K562 (cell line): ENCODE data around the gene VEGFA. TPM values are rescaled to one million over a fixed set of nuclear protein-coding genes. Genes with fewer than 3 reads are reported as not detected.

Experiments
- ATAC-seq: fragments of 200-7000 bp; cut with Tn5 transposase; 3 replicates; pipeline ENCODE4 v1.9.1; 2020; ENCODE audit warnings: moderate library complexity
- BruUV-seq: library from RNA; stranded (reverse); fragments of 400-500 nt; replicated peaks from 2 replicates; lab custom pipeline; 2021; lab: Mats Ljungman, UMichigan
- CTCF ChIA-PET: fragments of 300-600 bp; formaldehyde crosslinking; extraction: SDS; loops from one replicate; lab custom pipeline; 2021; ENCODE audit warnings: low intra/inter-chr PET ratio; lab: Yijun Ruan, JAX
- POLR2A ChIA-PET: fragments of 300-600, 350-650 bp; sonication (Branson Sonifier 250); formaldehyde crosslinking; extraction: SDS; loops from one replicate; lab custom pipeline; 2021; ENCODE audit warnings: antibody characterized with exemption, inconsistent platforms; lab: Yijun Ruan, JAX
- DNase-seq, 4 experiments: peaks; one replicate each; pipeline versions ENCODE4 v3.0.0 to v3.0.0-alpha.2; 2011 to 2018; ENCODE audit warnings: low spot score in 3 of 4, mixed read lengths in 3 of 4; ENCODE audit errors: extremely low read depth in 1 of 4
- FAIRE-seq: peaks from 2 replicates; lab custom pipeline; 2011; peaks lifted over from hg19 to GRCh38; lab: Jason Lieb, UNC
- H2AFZ ChIP-seq: 2 replicates; pipeline ENCODE4 v1.6.0; 2011; ENCODE audit warnings: low read depth, low read length, control low read depth, inconsistent platforms
- H3K27ac ChIP-seq: fragments of 200-600 bp; 3 replicates; pipeline ENCODE4 v1.8.0; 2011; ENCODE audit warnings: low read depth, mild to moderate bottlenecking, control low read depth, inconsistent platforms, low read length, moderate library complexity, mixed read lengths; ENCODE audit errors: extremely low read depth
- H3K27me3 ChIP-seq, 2 experiments: fragments of 300-600 bp in 1 of 2; 2 replicates in 1 of 2; 3 replicates in 1 of 2; pipeline versions ENCODE4 v1.6.0 to v1.8.0; 2011; ENCODE audit warnings: inconsistent platforms in 2 of 2, low read length in 2 of 2, mild to moderate bottlenecking in 1 of 2, mixed read lengths in 1 of 2, moderate library complexity in 1 of 2; ENCODE audit not compliant: control insufficient read depth in 2 of 2, insufficient read depth in 2 of 2
- H3K36me3 ChIP-seq: fragments of 300-600 bp; 3 replicates; pipeline ENCODE4 v1.8.0; 2011; ENCODE audit warnings: mild to moderate bottlenecking, low read length, inconsistent platforms; ENCODE audit not compliant: control insufficient read depth, insufficient read depth
- H3K4me1 ChIP-seq, 2 experiments: fragments of 200-600 bp in 1 of 2; replicated peaks in 1 of 2; 2 replicates in 1 of 2; 3 replicates in 1 of 2; pipeline versions ENCODE4 v1.5.1 to v1.8.0; 2011; ENCODE audit warnings: inconsistent platforms in 2 of 2, low read length in 2 of 2, mild to moderate bottlenecking in 1 of 2, mixed read lengths in 1 of 2, moderate library complexity in 1 of 2; ENCODE audit not compliant: control insufficient read depth in 2 of 2, insufficient read depth in 2 of 2
- H3K4me2 ChIP-seq: 2 replicates; pipeline ENCODE4 v1.6.1; 2011; ENCODE audit warnings: low read length, control low read depth, inconsistent platforms, mixed read lengths; ENCODE audit not compliant: insufficient read depth
- H3K4me3 ChIP-seq: fragments of 200-600 bp; sonication (generic), shearing (Covaris generic); 2 replicates; pipeline ENCODE4 v1.5.1; 2016; ENCODE audit warnings: control low read depth, inconsistent platforms
- H3K79me2 ChIP-seq: fragments of 200-600 bp; 3 replicates; pipeline ENCODE4 v1.8.0; 2011; ENCODE audit warnings: low read length, inconsistent platforms; ENCODE audit not compliant: control insufficient read depth, insufficient read depth
- H3K9ac ChIP-seq, 2 experiments: 2 replicates each; pipeline versions ENCODE4 v1.6.0 to v1.6.1; 2011; ENCODE audit warnings: low read depth in 2 of 2, low read length in 2 of 2, control low read depth in 1 of 2, inconsistent platforms in 1 of 2, mild to moderate bottlenecking in 1 of 2, mixed read lengths in 1 of 2; ENCODE audit not compliant: insufficient read depth in 1 of 2
- H3K9me1 ChIP-seq: one replicate; pipeline ENCODE4 v1.6.0; 2011; ENCODE audit warnings: inconsistent platforms, mild to moderate bottlenecking, low read length, moderate library complexity; ENCODE audit not compliant: control insufficient read depth, insufficient read depth
- H3K9me3 ChIP-seq: replicated peaks from 2 replicates; pipeline ENCODE4 v1.5.1; 2011; ENCODE audit warnings: low read depth, low read length, inconsistent platforms; ENCODE audit not compliant: control insufficient read depth, insufficient read depth
- H4K20me1 ChIP-seq: replicated peaks from 2 replicates; pipeline ENCODE4 v1.6.1; 2011; ENCODE audit warnings: low read length, inconsistent platforms, mixed read lengths; ENCODE audit not compliant: control insufficient read depth, insufficient read depth
- ARHGAP35 ChIP-seq: fragments of 450-650 bp; IDR thresholded peaks from 2 replicates; pipeline ENCODE4 v1.6.1; 2018; ENCODE audit not compliant: partially characterized antibody
- ARID3A ChIP-seq: IDR thresholded peaks from 2 replicates; pipeline ENCODE4 v1.6.1; 2012; ENCODE audit warnings: low read depth, low read length, improper control_type of control experiment, borderline replicate concordance
- BHLHE40 ChIP-seq: IDR thresholded peaks from 2 replicates; pipeline ENCODE4 v1.6.1; 2011; ENCODE audit warnings: low read length, improper control_type of control experiment
- CBFB ChIP-seq: sonication (generic); formaldehyde crosslinking; IDR thresholded peaks from 2 replicates; pipeline ENCODE4 v1.4.0; 2020; ENCODE audit warnings: mild to moderate bottlenecking, missing genetic modification reagents
- ETV1 ChIP-seq: fragments of 450-650 bp; conservative IDR thresholded peaks from 2 replicates; pipeline ENCODE4 v1.6.1; 2016; ENCODE audit warnings: missing genetic modification characterization, control low read depth, low read depth, missing compliant biosample characterization
- GATAD2A ChIP-seq: fragments of 450-650 bp; IDR thresholded peaks from 2 replicates; pipeline ENCODE4 v1.6.1; 2017
- MAX ChIP-seq: sonication (generic); formaldehyde crosslinking; IDR thresholded peaks from 2 replicates; pipeline ENCODE4 v1.9.0; 2022; ENCODE audit warnings: mild to moderate bottlenecking, missing genetic modification reagents
- ZBED1 ChIP-seq: IDR thresholded peaks from 2 replicates; pipeline ENCODE4 v1.6.1; 2014
- ZFP36 ChIP-seq: fragments of 150-350 bp; IDR thresholded peaks from 2 replicates; pipeline ENCODE4 v1.6.1; 2018; ENCODE audit warnings: low read length, low read depth; ENCODE audit not compliant: partially characterized antibody
- WGBS: fragments of 100-300 bp; shearing (Covaris generic); methylation state at CpG from one replicate; pipeline ENCODE4 v1.1.6; 2016; ENCODE audit warnings: low coverage, mixed read lengths; ENCODE audit not compliant: insufficient coverage; ENCODE audit errors: missing lambda C conversion rate; 5-methylcytosine and 5-hydroxymethylcytosine counted together
- in situ Hi-C: fragments of 300-500 bp; cut with MboI; formaldehyde crosslinking; loops from 4 replicates; pipeline ENCODE4 v1.15.0; 2018; ENCODE audit warnings: inconsistent platforms, mixed read lengths
- intact Hi-C: fragments of 100-400 bp; cut with micrococcal nuclease; formaldehyde crosslinking; loops from 2 replicates; pipeline ENCODE4 v1.14.2; 2022
- polyA plus RNA-seq, 8 experiments: library from polyadenylated mRNA; depleted of rRNA in 4 of 8; stranded (reverse) in 5 of 8; unstranded in 3 of 8; fragments of >200 nt; fragmentation: Nextera tagmentation in 2 of 8; fragmentation: Illumina TruSeq in 1 of 8; extraction: Ambion mirVana in 2 of 8; extraction: Trizol in 1 of 8; gene quantifications; 2 replicates each; pipeline versions ENCODE4 v1.2.1 to v1.2.3, GENCODE V29; 2011 to 2014; ENCODE audit warnings: inconsistent platforms in 1 of 8, missing spikeins in 1 of 8
- total RNA-seq, 7 experiments: library from RNA; depleted of rRNA in 6 of 7; stranded (reverse); fragments of >200 nt in 6 of 7; fragmentation: Illumina TruSeq in 2 of 7; extraction: Trizol in 2 of 7; gene quantifications; 2 replicates each; pipeline versions ENCODE4 v1.2.1 to v1.2.3, GENCODE V29; 2011 to 2021; ENCODE audit warnings: low replicate concordance in 1 of 7

Gene VEGFA
- total and polyA plus RNA-seq, 9 of the 15 experiments (the other 6 are each of a cell fraction or from before 2014, with no cell fraction given), result 14.0 to 271 (median 124) TPM

GRCh38 chr6:43791745-43792422 lies 21.9 kb downstream of the VEGFA start:
- TF ChIP-seq GATAD2A (no peak), ZFP36 (peak; percentile 79)
- H3K27me3 ChIP-seq, result no peaks in the 10 kb centered on the region
- H3K9me1 ChIP-seq, result no peaks in the 10 kb centered on the region
- no peak overlapping the region for H3K4me2 ChIP-seq
- H3K4me3 ChIP-seq, result no peak overlapping the region
- BruUV-seq, result no TSS peak
- no peaks in the 10 kb centered on the region for H3K9me3 ChIP-seq
- ChIA-PET CTCF (no interaction called here), POLR2A (interaction anchor here (1.2 to 1.6 kb wide), 5 partner anchors 8 to 25 kb away, joined by 3 to 5 read pairs (median 4); no protein-coding TSS in a partner anchor)
- 0 out of 4 replicates have a peak overlapping the region, but pooled peaks of 1 of the 2 experiments have one; percentile 28 for H3K9ac ChIP-seq
- no peaks in the 10 kb centered on the region for H3K36me3 ChIP-seq
- H3K79me2 ChIP-seq, result no peaks in the 10 kb centered on the region
- in situ Hi-C loops, result no loop called here
- H3K27ac ChIP-seq, result no peak overlapping the region
- no peaks in the 10 kb centered on the region for H4K20me1 ChIP-seq
- no peak overlapping the region for H2AFZ ChIP-seq
- H3K4me1 ChIP-seq, result peaks cover 9 to 18% of the 10 kb centered on the region in 2 experiments; a peak in 3 of 5 replicates
- 39% methylated on average over 11 of the region's 11 CpGs for WGBS
- intact Hi-C loops, result no loop called here
- ATAC-seq (no peak), DNase-seq (no peak), FAIRE-seq (no peak)

GRCh38 chr6:43793154-43793874 lies 23.3 kb downstream of the VEGFA start:
- intact Hi-C loops, result no loop called here

More at GRCh38 chr6:43793154-43793874, 23.3 kb downstream of the VEGFA start:
- no TSS peak for BruUV-seq
- no peak overlapping the region for H2AFZ ChIP-seq
- 31% methylated on average over 5 of the region's 5 CpGs for WGBS
- DNase-seq (no peak), ATAC-seq (no peak), FAIRE-seq (no peak)
- H3K4me2 ChIP-seq, result no peak overlapping the region
- CTCF ChIA-PET, result no interaction called here
- no peak overlapping the region for H3K4me3 ChIP-seq
- no peaks in the 10 kb centered on the region for H3K79me2 ChIP-seq
- no peaks in the 10 kb centered on the region for H3K9me1 ChIP-seq
- no peaks in the 10 kb centered on the region for H3K9me3 ChIP-seq
- peaks cover 14 to 20% of the 10 kb centered on the region in 2 experiments; a peak in 4 of 5 replicates for H3K4me1 ChIP-seq
- H4K20me1 ChIP-seq, result no peaks in the 10 kb centered on the region
- H3K36me3 ChIP-seq, result no peaks in the 10 kb centered on the region
- TF ChIP-seq BHLHE40, result no peak
- peak; percentile 18 for TF ChIP-seq ARHGAP35
- no peak for TF ChIP-seq ZBED1
- no peak for TF ChIP-seq CBFB (CRISPR knock-in tag)
- no peak for TF ChIP-seq ARID3A
- peak; percentile 44 for TF ChIP-seq ZFP36
- 0 out of 2 replicates have a peak, but pooled peaks have one; percentile 25 for TF ChIP-seq ETV1 (tag)
- no peak for TF ChIP-seq MAX (CRISPR knock-in tag)
- POLR2A ChIA-PET, result interaction anchor here (0.5 to 2.0 kb wide), 10 partner anchors 8 to 229 kb away, joined by 3 to 8 read pairs (median 4); no protein-coding TSS in a partner anchor
- peak overlapping the region in 1 of 2 experiments; percentile 66; a peak in 2 of 4 replicates for H3K9ac ChIP-seq
- H3K27me3 ChIP-seq, result no peaks in the 10 kb centered on the region
- H3K27ac ChIP-seq, result no peak overlapping the region
- in situ Hi-C loops, result no loop called here
